ENCODE results near the gene TATDN3.

TATDN3 gene

GRCh38 chr1:212791261-212791675 lies 426 bp upstream of the TATDN3 start:
- TF ChIP-seq CTCF (conservative IDR thresholded peaks at IDR 0.05; ENCODE audit: low read length): no peak
- peak overlapping the region; percentile 88 for H3K4me3 ChIP-seq (ENCODE audit: low read length)
- peak; percentile 88 for DNase-seq (ENCODE audit: low read depth)

- H3K4me3 ChIP-seq (ENCODE audit: low read length): peak overlapping the region; percentile 88
- TF ChIP-seq CTCF (conservative IDR thresholded peaks at IDR 0.05; ENCODE audit: low read length): no peak
- DNase-seq (ENCODE audit: low read depth): no peak
Measured at GRCh38 chr1:212792396-212792908, 758 bp downstream of the TATDN3 start.

- no peak for TF ChIP-seq CTCF (conservative IDR thresholded peaks at IDR 0.05; ENCODE audit: low read length)
- DNase-seq (ENCODE audit: low read depth): no peak
- H3K4me3 ChIP-seq (ENCODE audit: low read length): no peak overlapping the region
Measured at GRCh38 chr1:212794561-212795014, 2.9 kb downstream of the TATDN3 start.

GRCh38 chr1:212797681-212798080 lies 6.0 kb downstream of the TATDN3 start:
- peak; percentile 23 for DNase-seq (ENCODE audit: low read depth)
- no peak for TF ChIP-seq CTCF (conservative IDR thresholded peaks at IDR 0.05; ENCODE audit: low read length)
- no peak overlapping the region for H3K4me3 ChIP-seq (ENCODE audit: low read length)

- no peak overlapping the region for H3K4me3 ChIP-seq (ENCODE audit: low read length)
- no peak for DNase-seq (ENCODE audit: low read depth)
- no peak for TF ChIP-seq CTCF (conservative IDR thresholded peaks at IDR 0.05; ENCODE audit: low read length)
Measured at GRCh38 chr1:212805767-212806166, 14.1 kb downstream of the TATDN3 start.

GRCh38 chr1:212814537-212815334 lies 23.0 kb downstream of the TATDN3 start:
- H3K4me3 ChIP-seq (ENCODE audit: low read length): no peak overlapping the region
- no peak for DNase-seq (ENCODE audit: low read depth)
- TF ChIP-seq CTCF (conservative IDR thresholded peaks at IDR 0.05; ENCODE audit: low read length): peak; percentile 23; the same call in 1 of the 2 replicates

Measured in AG10803 (cell line).